Pericardium fibroblast (primary cell): ENCODE measurements around the gene LRRD1. TPM values are rescaled to one million over a fixed set of nuclear protein-coding genes. Genes with fewer than 3 reads are reported as not detected.

Experiments used
- total RNA-seq: library from RNA; depleted of rRNA; stranded (reverse); fragments of >200 nt; gene quantifications from 2 replicates; pipeline ENCODE4 v1.2.3, GENCODE V29; 2015

LRRD1 gene
- total RNA-seq: not detected in 2 replicates

GRCh38 chr7:92178928-92179924, at the start of gene LRRD1:
TSS of gene LRRD1 (minus strand) at chr7:92179142. CDS start at chr7:92165202, 13,940 bp downstream.

GRCh38 chr7:92134271-92135051, 44.5 kb downstream of the LRRD1 start, which contains the start of gene CYP51A1:
TSS of gene CYP51A1 (minus strand) at chr7:92134477. CDS start at chr7:92134364, 113 bp downstream.

Other genes starting within 250 kb of the LRRD1 start
- 22.3 and 25.7 TPM in 2 replicates for gene AKAP9, start 238.3 kb downstream of the LRRD1 start, total RNA-seq
- gene CYP51A1, start 44.7 kb downstream of the LRRD1 start, total RNA-seq: 129 and 166 TPM in 2 replicates
- gene KRIT1, start 66.8 kb upstream of the LRRD1 start, total RNA-seq: 16.7 and 28.6 TPM in 2 replicates
- 20.3 and 21.9 TPM in 2 replicates for gene ANKIB1, start 66.8 kb upstream of the LRRD1 start, total RNA-seq